NCI-H524 (cell line): Measurements from ENCODE around the gene ERBB4.

ENCODE experiments used
- DNase-seq, 2 experiments: peaks; one replicate each; lab custom pipeline; 2025; lab: John Stamatoyannopoulos, UW

The ERBB4 gene

DNA sequence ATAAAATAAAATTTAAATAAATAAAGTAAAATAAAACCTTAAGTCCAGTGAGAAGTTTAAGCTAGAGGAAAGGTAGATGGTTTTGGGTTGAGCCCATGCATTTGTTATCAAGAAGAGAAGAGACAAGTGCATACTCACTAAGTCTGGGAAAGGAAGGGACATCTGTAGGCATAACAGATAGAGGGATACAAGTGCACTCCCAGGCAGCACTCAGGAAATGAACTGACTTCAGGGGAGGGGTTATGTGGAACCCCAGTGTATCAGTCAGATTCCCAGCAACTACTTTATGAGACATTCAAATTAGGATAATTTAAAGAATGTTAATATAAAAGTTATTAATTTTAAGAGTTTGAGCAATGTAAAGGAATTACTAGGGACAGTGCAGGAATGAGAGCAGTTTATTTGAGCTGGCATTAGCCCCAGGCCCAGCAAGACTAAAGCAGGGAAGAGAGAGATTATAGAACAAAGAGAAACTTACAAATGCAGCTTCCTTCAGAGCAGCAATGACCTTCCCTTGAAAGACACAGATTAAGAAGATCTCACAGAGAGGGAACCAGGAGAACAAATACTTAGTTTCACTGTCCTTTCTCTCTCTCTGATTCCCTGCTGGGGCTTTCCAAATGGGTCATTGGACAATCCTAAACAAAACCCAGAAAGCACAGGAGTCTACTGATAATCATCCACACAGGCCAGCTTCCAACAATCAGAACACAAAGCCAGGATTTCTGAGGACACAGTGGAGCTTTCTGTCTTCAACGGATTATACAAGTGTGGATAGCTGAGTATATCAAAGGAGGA, 109.7 kb downstream of the ERBB4 start:
- DNase-seq = no peak

DNA sequence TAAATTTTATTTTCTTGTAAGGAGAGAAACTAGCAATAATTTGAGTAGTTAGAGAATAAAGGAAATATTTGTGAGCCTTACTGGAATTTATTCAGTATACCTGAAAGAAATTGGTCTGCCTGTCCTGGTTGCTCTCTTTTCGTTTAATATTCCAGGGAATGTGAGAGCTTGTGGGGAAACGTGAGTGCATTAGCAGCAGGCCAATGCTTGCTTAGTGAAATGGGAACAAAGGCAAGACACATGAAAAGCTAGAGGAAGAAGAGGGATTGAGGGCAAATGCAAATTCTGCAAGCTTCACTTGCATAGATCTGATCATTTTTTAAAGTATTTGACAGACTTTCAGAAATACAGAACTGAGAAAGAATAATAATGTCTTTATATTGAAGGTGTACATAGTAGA, 111.0 kb downstream of the ERBB4 start:
- no peak for DNase-seq

DNA sequence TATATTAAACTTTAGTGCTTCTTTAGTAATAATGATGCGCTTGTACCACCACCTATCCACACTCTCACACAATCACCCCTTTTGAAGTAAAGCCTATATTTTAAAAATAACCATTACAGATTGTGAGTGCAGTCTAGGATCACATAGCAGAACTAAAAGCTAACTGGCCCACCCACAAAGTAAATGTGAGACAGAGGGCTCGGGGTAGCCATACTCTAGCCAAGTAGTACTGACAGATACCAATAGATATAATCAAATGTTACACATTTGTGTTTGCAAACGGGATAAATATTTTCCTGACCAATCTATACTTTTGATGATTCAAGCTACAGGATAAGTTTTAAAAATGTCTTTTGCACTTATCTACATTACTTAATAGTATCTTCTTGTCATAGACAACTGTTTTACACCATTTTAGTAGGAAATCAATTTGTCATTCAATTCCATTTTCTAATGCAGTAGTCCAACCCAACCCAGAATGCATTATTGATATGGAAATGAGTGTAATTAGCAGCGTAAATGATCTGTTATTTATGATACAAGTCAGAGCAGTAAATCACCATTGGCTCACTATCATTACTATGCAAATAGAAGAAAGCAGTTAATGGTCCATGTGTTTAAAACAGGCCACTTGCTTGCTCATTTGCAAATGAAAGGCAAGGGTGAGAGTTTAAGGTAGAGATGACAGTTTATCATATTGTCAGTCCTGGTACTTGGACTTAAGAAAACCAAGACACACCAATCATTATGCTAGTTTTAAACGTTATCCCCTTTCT, 111.8 kb downstream of the ERBB4 start:
- DNase-seq = no peak

DNA sequence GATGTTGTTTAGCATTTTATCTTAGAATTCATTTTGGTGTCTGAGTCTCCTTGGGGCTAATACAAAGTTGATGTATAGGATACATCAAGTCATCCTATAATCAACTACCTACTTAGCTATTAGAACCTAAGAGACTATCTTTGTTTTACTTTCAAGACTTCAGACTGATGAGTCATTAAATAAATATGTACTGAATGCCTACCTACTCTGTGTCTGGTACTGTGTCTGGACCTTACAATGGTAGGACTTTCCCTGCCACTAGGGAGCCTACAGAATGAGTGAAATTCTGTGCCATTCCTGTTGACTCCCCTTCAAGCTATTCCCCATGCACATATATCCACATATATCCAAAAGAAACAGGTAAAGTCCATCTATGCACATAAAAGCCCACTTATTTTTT, 114.5 kb downstream of the ERBB4 start:
- DNase-seq = no peak

DNA sequence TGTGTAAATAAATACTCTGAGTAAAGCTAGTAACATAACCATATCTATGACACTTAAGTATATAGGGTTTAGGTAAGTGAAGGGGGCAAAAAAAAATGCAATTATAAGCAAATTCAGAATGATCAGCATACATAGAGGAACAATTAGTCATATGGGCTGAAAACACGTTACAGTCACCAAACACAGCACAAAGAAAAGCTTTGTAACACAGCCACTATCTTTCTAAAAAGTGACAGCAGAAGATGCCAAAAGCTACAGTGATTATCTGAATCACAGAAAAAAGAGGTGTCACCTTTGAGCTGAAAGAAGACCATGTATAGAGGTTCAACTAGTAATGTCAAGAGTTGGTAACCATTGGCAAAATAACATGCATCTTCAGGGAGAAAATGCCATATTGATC, 115.5 kb downstream of the ERBB4 start:
- no peak for DNase-seq

DNA sequence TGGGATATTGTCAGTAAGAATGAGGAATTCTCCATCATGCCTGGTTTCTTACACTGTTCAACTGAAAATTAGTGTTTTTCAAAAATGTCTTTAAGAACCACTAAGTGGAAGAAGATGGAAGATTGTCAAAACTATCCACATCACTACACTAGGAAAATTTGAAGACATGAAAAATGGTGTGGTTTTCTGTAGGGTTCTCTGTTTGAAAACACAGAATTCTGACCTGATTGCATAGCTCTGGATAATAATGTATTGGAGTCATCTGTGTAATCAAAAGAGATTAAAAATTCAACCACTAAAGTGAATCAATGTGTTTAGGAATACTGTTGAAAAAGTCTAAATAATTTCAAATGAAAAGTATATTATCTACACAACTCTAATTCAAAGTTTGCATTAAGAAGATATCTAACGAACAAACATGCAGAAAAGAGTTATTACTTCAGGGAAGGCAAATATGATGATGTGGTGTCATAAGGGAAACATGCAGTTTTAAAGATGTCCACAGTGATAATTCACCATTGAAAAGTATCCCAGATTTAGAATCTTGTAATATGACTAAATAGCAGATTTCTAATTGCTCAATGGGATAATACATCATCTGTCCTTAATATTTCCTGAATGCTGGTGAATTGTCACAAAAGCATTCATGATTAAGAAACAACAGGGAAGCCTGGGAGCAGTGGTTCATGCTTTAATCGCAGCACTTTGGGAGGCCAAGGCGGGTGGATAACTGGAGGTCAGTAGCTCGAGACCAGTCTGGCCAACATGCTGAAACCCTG, 116.9 kb downstream of the ERBB4 start:
- no peak for DNase-seq

DNA sequence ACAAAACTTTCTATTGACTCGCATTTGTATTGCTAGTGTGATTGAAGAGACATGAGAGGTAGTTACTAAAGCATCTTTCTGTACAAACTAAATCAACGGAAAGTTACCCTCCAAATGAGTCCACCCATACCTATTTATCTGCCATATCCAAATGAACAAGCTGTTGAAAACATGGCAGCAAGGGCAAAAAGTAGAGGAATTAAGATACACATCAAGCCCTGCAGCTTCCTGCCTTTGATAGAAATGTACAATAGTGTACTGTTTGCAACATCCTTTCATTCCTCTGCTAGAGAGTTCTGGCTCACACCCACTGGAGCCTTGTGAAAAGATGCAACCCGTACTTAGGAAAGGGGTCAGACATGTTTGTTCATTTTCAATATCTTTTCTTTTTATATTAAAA, 122.5 kb downstream of the ERBB4 start:
- DNase-seq = no peak

DNA sequence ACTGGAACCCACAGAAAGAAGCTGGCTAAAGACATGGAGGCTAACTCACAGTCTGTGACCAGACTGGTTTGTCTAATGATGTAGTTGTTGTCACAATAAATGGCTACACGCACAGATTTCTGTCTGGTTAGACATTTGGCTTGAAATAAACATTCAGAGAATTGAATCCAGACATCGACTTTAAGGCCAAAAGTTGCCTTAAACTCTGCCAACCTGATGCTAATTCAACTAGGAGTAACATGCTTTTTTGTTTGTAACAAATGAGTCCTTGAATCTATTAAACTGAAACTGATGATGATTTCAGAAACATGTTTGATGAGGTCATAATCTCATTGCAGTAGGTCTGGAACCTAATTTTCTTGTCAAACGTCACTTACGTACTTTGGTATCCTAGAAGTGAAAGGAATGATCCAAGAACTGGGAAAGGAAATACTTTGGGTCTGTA, 123.8 kb downstream of the ERBB4 start:
- no peak for DNase-seq

DNA sequence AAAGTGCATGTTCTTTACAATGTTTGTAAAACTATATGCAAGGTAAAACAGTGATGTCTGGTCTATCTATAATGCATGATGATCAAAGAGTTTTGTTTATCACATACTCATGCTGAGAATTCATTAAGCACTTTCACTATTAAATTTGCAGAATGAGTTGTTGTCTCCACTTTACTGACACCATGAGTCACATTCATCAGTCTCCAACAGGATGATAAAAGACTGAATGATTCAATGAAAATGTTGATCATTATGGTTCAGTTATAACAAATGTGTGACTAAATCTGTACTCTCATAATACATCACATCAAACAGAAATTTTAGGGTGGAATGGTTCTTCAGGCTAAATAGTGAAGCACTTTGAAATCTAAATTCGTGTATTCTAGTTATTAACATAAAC, 129.0 kb downstream of the ERBB4 start:
- DNase-seq = no peak

DNA sequence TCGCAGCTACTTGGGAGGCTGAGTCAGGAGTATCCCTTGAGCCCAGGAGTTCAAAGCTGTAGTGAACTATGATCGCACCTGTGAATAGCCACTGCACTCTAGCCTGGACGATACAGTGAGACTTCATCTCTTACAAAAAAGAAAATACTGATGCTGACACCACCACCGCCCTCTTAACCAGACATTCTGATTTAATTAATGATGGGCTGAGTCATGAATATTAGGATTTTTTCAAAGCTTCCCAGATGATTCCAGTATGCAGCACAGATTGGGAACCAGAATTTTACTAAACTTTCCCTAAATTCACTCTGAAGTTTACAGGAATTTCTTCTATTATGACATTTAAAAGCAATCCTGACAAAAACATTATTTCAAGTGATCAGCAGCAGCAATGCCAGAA, 130.1 kb downstream of the ERBB4 start:
- DNase-seq = no peak

DNA sequence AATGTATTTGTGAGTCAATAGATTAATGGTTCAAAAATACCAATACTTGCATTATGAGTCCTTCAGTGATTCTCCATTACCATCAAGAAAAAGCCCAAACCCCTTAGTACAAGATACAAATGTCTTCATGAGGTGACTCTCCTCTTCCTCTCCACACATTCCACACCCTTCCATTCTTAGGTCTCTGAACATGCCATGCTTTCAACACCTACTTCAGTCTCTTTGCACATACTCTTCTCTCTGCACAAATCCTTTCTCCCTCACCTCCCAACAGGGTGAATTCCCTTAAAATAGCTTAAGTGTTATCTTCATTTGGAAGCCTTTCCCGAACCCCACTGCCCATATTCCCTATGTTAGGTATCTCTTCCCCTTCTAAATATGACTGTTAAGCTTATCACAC, 131.9 kb downstream of the ERBB4 start:
- DNase-seq = no peak

DNA sequence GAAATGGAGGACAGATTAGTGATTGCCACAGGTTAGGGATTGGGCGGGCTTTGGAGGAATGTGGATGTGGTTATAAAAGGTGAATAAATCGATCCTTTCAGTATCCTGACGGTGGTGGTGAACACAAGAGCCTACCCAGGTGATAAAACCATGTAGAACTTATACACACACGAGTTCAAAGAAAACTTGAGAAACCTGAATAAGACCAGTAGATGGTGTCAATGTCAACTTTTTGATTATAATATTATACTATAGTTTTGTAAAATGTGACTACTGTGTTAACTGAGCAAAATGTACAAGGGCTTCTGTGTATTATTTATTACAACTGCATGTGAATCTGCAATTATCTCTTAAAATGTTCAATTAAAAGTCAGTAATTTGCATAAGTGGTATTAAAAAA, 136.3 kb downstream of the ERBB4 start:
- DNase-seq = no peak

DNA sequence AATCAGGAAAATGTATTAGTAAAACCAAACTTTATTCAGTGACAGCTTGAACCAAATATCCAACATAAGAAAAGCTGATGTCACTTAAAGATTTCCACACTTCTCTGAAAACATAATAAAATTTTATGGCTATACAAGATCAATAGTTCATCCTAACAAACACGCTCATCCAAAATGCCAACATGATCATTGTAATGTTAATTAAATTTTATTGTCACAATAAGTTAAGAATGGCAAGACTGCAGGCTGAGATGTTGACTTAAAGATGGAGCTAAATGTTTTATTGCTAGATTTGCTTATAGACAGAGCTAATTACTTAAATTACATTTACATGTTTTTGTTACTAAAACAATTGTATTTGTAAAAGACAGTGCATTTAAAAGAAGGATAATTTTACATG, 140.3 kb downstream of the ERBB4 start:
- no peak for DNase-seq

DNA sequence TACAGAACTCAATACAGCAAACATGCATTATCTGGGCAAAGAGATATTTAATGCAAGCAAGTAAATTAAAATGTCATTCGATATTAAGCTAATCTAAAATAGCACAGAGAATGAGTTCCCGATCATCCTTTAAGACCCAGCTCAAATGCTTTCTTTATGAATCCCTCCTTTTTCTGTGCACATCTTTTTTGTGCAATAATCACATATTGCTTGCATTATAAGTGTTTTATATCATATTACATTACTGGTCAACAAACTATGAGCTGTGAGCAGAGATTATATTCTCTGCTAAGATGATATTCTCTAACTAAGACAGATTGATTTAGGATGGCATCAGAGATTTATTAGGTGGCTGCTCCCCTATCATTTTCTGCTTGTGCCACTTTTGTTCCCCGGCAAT, 146.1 kb downstream of the ERBB4 start:
- DNase-seq = no peak

DNA sequence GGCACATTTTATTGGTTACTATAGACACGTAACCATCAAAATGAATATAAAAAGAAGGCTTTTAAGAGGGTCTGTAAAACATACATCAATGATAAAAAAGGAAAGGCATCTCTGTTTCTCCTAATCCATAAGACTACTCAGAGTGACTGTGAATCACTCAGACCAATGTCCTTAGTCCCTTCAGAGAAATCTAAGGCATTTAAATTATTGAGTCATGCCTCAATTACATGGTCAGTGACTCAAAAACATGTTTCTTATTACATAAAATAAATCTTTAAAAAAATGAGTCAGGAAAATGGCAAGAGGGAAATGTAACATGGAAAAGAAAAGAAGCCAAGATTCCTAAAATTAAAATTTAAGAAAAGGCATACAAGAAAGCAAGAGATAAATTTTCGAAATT, 146.6 kb downstream of the ERBB4 start:
- DNase-seq = no peak

DNA sequence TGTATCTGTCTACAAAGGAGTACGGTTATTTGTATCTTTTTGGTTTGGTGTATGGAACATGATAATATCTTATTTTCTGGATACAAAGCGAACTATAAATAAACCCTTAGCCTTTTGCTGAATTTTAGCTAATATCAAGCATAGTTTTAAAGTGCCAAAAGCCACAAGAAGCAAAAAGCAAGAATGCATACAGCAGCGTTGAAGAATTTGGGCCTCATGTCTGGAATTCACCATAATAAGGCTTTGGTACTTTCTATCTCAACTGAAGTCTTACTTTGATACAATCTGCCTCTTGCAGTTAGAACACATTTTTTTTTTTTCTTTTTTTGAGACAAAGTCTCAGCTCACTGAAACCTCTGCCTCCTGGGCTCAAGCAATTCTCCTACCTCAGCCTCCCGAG, 151.5 kb downstream of the ERBB4 start:
- no peak for DNase-seq

DNA sequence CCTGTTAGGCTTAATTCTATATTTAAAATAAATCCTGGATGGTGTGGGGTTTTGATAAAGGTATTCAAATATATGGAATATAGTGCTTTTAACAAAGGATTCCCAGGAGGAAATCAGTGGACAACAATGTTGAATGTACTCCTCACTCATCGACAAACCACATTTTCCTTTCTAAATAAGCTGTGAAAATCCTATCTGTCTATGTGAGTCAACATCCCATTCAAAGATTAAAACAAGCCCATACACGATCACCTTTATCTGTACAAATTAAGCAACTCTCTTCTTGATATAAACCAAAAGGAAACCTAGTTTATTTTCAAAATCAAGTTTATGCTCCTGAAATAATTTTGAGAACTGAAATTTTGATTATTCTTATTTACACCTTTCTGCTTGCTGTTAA, 153.4 kb downstream of the ERBB4 start:
- no peak for DNase-seq

DNA sequence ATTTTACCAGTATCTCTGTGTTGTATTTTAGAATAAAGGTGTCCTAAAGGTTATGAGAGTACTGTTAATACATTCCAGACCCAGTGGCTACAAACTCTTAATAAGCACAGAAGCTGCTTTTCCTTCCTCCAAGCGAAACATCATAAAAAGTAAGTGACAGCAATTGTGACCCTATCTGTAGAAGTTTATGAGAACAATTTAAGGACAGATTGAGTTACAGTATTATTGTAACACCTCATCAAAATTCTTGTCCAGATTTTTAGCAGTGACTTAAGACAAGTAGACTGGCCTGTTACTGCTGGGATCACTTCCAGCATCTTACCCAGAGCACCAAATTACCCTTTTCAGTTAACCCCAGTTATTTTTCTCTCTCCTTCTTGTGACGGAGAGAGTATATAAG, 154.6 kb downstream of the ERBB4 start:
- DNase-seq = peak in 1 of 2 experiments; percentile 2

DNA sequence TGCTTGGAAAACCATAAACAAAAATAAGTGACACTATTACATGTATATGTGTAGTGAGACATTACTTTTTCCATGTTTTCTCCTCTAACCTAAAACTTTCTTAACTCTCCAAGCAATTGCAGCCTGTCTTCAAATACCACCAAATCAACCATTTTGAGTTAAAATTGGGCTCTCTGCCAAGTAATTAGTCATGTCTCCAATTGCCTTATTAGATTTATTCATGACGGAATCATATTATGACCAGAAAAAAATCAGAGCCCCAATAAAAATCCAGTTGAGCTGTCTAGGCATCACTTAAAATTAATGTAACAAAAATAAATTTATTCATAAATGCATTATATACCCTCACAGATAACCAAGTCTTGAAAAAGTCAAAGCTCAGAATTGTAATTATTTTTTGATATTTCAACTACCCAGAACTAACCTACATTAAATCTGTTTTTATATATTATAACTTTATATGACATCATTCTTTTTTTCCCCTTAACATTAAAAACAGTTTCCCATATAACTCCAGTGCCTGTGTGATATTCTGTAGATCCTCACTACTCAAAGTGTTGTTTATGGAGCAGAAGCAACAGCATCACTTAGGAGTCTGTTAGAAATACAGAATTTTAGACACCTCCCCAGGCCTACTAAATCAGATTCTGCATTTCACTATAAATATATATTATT, 157.0 kb downstream of the ERBB4 start:
- DNase-seq = no peak

DNA sequence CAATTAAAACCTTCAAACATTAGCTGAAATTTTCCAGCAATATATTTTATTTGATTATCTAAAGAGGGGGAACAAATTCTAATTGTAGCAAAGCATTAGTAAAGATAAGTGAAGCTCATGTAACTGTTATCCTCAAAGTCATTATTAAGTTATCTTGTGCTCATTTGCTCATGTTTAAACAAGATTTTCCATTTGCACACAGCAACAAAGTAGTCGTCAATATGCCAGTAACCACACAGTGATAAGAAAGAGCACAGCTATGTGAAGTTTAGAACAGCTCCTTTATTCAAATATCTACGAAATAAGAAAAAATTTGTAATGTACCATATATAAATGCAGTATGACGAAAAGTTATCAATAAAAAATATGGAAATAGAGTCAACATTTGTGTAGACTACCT, 159.5 kb downstream of the ERBB4 start:
- DNase-seq = no peak

DNA sequence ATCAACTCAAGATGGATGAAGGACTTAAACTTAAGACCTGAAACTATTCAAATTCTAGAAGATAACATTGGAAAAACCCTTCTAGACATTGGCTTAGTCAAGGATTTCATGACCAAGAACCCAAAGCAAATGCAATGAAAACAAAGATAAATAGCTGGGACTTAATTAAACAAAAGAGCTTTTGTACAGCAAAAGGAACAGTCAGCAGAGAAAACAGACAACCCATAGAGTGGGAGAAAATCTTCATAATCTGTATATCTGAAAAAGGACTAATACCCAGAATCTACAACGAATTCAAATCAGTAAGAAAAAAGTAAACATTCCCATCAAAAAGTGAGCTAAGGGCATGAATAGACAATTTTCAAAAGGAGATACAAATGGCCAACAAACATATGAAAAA, 171.2 kb downstream of the ERBB4 start:
- no peak for DNase-seq
